HG03159 (cell line): ENCODE data around the gene SMAGP.
"Not testable (repeated sequence)": the region's sequence is repeated elsewhere in the genome, so short reads cannot be mapped to it uniquely, and the experiment has no call there.

Source experiments
- ATAC-seq: cut with Tn5 transposase; IDR thresholded peaks from one replicate; pipeline ENCODE4 v1.9.1; 2021; ENCODE audit warnings: mild to moderate bottlenecking, moderate library complexity; ENCODE audit not compliant: unreplicated experiment

Gene SMAGP

GRCh38 chr12:51270067-51270950 lies at the start of gene SMAGP:
Gene SMAGP (minus strand): TSS chr12:51270415. CDS start chr12:51269278, 1,137 bp downstream.
- ATAC-seq: peak; percentile 65

GRCh38 chr12:51318846-51319599 lies 48.8 kb upstream of the SMAGP start:
- ATAC-seq: no peak

GRCh38 chr12:51318057-51318806 lies 48.0 kb upstream of the SMAGP start:
- ATAC-seq: not testable (repeated sequence)

GRCh38 chr12:51311389-51311788 lies 41.2 kb upstream of the SMAGP start:
- no peak for ATAC-seq

- no peak for ATAC-seq
Observed at GRCh38 chr12:51307655-51308593, 37.7 kb upstream of the SMAGP start.

- ATAC-seq: no peak
Observed at GRCh38 chr12:51306507-51306906, 36.3 kb upstream of the SMAGP start.

GRCh38 chr12:51300768-51301167 lies 30.6 kb upstream of the SMAGP start:
- not testable (repeated sequence) for ATAC-seq

- ATAC-seq: no peak
Observed at GRCh38 chr12:51295651-51296050, 25.4 kb upstream of the SMAGP start.

- not testable (repeated sequence) for ATAC-seq
Observed at GRCh38 chr12:51294097-51294496, 23.9 kb upstream of the SMAGP start.

- no peak for ATAC-seq
Observed at GRCh38 chr12:51293696-51294095, 23.5 kb upstream of the SMAGP start.

- ATAC-seq: not testable (repeated sequence)
Observed at GRCh38 chr12:51291603-51292513, 21.6 kb upstream of the SMAGP start.

GRCh38 chr12:51285843-51286242 lies 15.6 kb upstream of the SMAGP start:
- ATAC-seq: no peak

GRCh38 chr12:51281202-51281924 lies 11.1 kb upstream of the SMAGP start:
- no peak for ATAC-seq

GRCh38 chr12:51275088-51275487 lies 4.9 kb upstream of the SMAGP start:
- ATAC-seq: no peak

- not testable (repeated sequence) for ATAC-seq
Observed at GRCh38 chr12:51272810-51273209, 2.6 kb upstream of the SMAGP start.

- no peak for ATAC-seq
Observed at GRCh38 chr12:51270951-51271518, 820 bp upstream of the SMAGP start.

- peak; percentile 28 for ATAC-seq
Observed at GRCh38 chr12:51269174-51270066, 795 bp downstream of the SMAGP start.
